Astrocyte of the hippocampus (primary cell): ENCODE measurements around the gene ASB1.

ENCODE experiments used
- DNase-seq: peaks from one replicate; pipeline ENCODE4 v3.0.0; 2011; ENCODE audit warnings: low read depth, low spot score

Gene ASB1

DNA sequence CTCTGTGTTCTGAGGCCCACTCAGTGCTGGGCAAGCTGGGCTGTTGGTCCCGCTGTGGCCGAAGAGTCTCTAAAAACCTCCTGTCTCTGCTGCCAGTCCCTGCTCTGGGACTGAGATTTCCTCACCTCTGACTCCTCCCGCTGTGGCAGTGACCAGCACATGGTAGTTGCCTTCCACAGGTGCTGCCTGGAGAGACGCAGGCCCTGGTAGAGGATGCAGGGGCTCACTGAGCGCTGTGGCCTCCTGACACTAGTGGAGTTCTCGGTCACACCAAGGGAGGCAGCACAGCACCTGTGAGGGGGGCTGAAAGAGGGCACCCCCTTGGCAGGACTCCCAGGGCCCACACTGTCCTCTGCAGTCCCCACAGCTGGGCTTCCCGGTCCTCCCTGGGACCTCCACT, 3.8 kb upstream of the ASB1 start:
- DNase-seq: no peak

DNA sequence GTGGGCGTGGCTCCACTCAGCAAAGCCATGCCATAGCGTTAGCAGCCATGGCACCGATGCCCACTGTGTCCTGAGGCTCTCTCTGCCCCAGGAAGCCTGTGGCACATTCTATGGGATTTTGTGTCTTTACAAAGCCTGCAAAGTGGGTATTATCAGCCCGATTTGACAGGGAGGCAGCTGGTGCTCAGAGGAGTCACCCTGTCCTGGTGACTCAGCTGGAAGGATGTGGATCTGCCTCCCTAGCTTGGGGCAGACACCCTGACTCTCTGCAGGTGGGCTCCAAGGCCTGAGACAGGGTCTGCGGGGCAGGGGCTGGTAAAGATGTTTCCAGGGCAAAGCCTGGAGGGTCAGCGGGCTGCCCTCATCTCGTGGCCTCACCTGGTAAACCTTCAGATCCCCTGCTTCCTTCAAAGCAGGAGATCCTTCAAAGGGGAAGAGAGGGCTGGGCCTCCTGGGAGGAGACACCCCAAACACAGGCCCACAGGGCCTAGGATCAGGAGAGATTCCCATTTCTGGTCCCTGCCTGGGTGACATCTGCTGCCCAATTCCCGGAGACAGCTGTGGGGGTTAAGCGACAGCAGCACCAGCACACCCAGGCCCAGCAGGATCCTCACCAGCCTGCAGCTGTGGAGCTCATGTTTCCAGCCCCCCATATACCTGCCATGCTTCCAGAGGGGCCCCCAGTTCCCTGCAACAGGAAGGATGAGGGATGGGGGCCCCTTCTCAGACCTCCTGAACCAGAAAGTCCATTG, 3.0 kb upstream of the ASB1 start:
- DNase-seq: no peak

DNA sequence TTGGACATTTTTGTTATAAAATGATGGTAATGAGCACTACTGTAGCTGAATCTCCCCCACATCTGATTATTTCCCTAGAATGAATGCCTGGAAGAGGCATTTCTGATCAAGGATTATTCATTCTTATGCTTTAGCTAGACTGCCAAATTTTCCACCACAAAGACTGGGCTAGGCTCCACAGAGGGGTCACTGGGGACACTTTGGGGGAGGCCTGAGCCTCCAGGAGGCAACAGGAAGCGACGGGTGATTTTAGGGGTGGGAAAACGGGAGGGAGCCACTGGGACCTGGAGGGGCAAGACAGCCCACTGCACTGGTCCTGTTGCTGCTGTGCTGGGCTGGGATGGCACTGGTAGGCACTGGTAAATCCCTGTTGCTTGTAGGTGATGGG, 2.4 kb upstream of the ASB1 start:
- DNase-seq: peak; percentile 60

DNA sequence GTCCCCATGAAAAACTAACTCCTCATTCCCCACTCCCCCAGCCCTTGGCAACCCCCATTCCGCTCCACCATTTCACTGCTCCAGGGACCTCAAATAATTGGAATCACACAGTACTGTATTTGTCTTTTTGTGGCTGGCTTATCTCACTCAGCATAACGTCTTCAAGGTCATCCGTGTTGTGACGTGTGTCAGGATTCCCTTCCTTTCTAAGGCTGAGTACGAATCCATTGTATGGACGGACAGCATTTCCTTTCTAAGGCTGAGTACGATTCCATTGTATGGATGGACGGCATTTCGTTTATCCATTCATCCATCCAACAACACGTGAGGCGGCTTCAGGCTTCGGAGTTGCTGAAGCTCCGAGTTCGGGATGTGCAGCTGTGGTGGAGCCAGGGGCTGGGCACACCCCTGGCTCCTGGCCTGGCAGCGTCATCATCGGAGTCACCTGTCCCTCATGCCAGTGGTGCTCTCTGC, 1.2 kb upstream of the ASB1 start:
- DNase-seq: no peak

DNA sequence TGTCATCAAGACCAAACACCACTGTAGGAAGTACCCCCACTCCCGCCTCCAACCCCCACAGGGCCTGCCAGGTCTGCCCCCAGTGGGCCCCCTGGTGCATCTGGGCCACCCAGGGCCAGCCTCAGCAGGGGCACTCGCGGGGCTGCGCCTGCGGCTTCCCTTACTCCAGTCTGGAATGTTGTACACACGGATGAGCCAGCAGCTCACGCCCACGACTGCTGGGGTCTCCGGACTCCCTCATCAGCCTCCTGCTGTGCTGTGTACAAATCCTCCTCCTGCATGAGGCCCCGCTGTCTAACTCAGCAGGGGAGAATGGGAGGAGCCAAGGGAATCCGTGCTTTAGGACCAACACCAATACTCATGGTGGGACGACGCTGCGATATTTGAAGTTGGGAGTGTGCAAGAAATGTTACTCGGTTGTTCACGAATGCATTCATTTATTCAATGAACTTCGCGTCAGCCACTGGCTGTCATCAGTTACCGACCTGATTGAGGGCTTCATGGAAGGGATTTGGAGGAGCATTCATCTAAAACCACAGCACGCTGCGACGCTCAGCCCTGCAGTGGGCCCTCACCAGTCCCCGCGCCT, 654 bp upstream of the ASB1 start:
- peak; percentile 88 for DNase-seq

DNA sequence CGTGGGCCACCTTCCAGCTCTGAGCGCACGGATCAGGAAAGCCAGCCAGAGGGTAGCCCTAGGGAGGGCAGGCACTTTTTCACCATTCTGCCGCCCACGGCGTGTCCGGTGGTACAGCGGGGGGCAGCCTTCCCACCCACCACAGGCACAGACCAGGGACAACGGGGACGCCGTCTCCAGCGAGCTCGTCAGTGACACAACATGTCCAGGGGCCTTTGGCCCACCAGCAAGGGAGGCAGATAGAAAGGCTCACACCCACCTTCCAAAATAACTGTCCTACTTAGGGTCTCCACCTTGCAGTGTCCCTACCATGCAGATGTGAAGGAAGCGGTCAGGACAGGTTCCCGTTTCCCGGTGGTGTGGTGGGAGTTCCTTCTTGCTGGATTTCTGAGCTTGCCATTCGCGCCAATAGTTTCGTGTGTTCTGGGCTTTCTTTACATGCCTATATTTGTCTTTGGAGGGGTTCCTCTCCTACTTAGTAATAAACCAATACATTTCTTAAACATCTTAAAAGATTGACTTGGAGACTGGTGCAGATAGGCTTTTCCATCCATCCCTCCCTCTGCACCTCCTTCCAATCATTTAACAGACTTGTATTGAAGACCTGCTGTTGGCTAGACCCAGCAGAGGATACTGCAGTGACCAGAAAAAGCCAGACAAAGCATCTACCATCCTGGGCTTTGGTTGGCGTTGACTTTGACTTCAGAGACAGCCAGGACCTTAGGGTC, 872 bp downstream of the ASB1 start:
- no peak for DNase-seq

- DNase-seq: no peak
Measured at GRCh38 chr2:238428866-238429265, 2.1 kb downstream of the ASB1 start.

DNA sequence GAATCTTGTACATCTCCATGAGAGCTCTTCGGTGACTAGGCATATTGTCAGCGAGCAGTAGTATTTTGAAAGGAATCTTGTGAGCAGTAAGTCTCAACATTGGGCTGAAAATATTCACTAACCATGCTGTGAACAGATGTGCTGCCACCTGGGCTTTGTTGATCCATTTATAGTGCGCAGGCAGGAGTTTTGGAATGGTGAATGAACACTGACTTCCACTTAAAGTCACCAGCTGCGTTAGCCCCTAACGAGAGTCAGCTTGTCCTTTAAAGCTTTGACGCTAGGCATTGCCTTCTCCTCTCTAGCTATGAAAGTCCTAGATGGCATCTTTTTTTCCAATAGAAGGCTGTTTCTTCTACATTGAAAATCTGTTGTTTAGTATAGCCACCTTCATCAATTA, 4.1 kb downstream of the ASB1 start:
- DNase-seq: no peak

DNA sequence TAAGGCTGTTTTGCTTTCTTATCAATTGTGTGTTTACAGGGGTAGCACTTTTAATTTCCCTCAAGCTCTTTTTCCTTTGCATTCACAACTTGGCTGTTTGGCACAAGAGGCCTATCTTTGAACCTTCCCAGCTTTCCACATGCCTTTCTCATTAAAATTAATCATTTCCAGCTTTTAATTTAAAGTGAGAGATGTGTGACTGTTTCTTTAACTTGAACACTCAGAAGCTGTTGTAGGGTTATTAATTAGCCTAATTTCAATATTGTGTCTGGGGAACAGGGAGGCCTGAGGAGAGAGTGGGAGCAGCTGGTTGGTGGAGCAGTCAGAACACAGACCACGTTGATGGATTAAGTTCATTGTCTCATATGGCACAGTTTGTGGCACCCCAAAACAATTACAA, 4.7 kb downstream of the ASB1 start:
- DNase-seq: no peak

DNA sequence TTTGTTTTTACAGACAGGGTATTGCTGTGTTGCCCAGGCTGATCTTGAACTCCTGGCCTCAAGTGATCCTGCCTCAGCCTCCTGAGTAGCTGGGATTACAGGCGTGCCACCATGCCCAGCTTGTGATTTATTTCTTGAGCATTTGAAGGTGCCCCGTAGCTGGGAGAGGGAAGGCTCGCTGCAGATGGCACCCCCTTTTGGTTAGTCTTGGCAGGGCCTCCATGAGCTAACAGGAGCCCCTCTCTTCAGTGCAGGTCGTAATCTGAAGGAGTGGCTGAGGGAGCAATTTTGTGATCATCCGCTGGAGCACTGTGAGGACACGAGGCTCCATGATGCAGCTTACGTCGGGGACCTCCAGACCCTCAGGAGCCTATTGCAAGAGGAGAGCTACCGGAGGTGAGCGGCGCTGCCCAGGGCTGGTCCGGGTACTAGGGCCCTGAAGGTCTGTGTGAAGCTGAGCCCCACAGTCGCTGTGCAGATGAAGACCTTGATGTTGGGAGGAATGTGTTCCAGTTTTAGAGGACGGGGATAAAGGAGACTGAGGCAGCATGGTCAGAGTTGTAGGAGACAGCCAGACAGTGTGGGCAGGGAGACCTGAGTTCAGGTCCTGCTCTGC, 6.7 kb downstream of the ASB1 start:
- DNase-seq: no peak

GRCh38 chr2:238433941-238434845, 7.5 kb downstream of the ASB1 start:
- peak; percentile 62 for DNase-seq

DNA sequence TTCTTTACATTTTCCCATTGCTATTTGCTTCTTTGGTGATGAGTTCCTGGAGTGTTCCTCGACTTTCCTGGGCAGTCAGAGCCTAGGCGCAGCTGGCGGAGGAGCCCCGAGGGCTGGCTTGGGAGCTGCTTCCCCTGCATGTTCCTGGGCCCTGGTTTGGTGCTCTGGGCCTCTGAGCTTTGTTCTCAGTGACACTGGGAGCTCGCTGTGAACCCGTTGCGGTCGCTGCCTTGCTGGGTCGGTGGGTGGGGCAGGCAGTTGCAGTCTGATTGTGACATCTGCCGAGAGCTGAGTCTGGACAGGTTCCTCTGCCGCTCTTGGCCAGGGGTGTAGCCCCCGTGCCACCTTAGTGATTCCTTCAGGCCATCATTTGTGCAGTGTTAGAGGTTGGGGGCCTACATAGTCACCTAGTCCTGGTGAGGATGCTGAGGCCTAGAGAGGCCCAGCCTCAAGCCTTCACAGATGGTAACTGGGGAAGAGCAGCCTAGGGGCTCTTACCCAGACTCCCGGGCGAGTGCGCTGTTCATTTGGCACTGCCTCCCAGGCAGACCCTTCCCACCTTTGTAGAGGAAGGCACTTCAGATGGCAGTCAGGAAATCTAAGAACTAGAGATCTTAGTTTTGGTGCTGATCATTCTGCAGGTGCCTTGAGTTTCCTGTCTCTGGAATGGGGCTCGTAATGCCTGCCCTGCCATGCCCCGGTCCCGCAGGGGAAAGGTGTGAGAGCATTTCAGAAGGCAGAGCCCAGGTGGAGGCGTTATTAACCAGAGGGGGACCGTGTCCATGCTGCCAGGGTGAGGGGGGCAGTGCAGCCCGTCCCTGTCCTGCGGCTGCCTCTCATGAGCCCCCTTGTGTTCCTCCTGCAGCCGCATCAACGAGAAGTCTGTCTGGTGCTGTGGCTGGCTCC, 8.4 kb downstream of the ASB1 start:
- no peak for DNase-seq

DNA sequence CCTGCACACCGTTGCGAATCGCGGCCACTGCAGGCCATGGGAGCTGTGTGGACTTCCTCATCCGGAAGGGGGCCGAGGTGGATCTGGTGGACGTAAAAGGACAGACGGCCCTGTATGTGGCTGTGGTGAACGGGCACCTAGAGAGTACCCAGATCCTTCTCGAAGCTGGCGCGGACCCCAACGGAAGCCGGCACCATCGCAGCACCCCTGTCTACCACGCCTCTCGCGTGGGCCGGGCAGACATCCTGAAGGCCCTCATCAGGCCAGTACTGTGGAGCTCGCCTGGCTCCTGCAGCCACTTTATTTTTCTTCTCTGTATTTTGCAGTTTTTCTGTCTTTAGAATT, 9.0 kb downstream of the ASB1 start:
- no peak for DNase-seq

DNA sequence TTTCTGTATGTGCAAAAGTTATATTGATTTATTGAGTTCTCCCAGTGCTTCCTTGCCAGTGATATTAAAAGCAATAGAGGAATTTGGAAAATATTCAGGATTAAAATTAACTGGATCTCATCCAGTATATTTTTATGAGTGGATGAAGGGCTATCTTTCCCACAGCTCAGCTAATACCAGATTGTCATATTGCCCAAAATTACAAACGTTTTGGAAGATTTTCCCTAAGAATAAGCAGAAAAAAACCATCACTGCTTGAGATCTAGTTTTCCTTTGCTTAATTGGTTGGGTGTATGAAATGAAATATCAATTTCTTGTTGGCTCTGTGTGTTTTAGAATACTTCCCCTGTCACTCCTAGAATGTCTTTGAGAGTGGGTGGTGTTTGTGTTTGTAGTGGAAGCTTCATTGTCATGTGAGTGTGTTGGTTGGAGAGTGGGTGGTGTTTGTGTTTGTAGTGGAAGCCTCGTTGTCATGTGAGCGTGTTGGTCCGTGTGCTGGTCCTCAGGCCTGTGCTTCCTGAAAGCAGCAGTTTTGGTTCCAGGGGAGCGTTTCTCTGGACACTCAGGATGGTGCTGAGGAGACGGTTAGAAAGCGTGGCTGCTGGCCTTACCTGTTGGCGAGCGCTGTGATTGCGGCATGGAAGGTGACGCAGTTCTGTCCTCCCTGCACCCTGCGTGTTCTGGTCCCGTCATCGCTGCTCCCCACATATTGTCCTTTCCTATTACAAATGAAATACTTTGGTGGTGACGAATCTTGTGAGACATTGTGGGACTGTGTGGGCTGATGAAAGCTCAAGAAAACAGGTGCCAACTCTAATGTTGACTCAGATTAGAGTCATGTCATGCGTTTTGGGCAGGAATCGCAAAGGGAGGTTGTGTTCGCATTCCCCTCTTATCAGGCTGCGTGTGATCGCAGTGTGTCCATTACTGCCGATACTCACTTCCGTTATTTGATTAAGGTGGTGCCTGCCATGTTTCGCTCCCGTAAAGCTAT, 12.4 kb downstream of the ASB1 start:
- DNase-seq: peak; percentile 96

DNA sequence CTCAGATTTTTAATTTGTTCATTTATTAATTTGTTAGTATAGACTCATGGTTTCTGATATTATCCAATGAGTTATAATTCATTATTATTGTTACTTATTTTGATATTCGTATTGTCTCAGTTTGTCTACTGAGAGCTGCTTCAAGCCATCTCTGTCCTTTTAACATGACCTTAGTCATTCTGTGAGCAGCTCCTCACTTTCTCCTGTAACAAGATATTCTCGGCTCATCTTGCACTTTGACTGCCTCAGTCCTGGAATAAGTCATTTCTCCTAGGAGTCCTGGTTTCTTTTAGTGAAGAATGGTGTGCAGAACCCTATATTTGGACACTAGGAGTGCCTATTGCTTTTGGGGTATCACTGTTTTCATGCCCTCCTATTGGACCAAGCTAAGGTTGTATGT, 13.2 kb downstream of the ASB1 start:
- DNase-seq: no peak

- DNase-seq: no peak
Measured at GRCh38 chr2:238440331-238440730, 13.6 kb downstream of the ASB1 start.

GRCh38 chr2:238440767-238441166, 14.0 kb downstream of the ASB1 start:
- no peak for DNase-seq

DNA sequence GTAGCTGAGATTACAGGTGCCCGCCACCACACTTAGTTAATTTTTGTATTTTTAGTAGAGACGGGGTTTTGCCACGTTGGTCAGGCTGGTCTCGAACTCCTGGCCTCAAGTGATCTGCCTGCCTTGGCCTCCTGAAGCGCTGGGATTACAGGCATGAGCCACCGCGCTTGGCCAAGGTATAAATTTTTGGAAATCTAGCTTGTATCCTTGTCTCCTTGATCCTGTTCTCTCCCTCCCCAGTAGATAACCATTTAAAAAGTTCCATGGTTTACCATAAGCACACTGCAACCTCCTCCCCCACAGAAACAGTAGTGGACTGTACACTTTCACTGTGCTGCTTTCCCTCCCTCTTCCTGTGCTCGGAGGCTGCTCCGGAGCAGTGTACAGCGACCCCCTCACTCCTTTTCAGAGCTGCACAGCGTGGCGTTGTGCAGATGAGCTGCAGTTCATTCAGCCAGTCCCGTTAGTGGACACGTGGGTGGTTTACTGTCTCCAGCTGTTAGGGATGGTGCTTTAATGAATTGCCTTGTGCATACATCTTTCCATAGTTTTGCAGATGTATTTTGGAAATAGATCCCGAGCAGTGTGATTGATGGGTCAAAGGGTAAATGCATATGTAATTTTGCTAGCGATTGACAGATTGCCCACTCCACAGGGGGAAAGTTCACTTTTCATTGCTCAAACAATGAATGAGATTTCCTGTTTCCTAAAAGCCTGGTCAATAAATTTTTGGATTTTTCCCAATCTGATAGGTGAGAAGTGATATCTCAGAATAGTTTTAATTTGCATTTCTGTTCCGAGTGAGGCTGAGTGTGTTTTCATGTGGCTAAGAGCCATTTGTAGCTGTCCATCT, 14.8 kb downstream of the ASB1 start:
- no peak for DNase-seq
